ENCODE results near the gene UBASH3B.

The UBASH3B gene

DNA sequence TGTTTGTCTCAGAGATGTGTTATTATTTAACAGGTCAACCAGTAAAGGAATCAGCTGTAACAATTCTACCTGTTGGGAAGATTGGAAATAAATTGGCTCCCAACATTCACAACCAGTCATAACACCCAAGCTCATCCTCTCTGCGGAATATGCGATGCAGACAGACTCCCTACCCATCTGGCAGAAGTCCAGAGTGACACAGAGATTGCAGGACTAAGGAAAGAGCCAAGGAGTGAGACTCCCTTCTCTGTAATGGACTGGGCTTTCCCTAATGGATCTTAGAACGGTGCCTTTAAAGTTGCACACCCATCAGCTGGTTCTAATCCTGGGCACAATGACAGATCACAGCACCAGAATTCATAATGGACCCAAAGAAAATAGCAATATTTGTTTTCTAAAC, 27.8 kb upstream of the UBASH3B start:
- DNase-seq (ENCODE audit: low read depth), result no peak
- Histone ChIP-seq H3K36me3 (ENCODE audit: control insufficient read depth, insufficient read depth, low read length, severe bottlenecking) (no peaks in the 10 kb centered on the region), H3K27me3 (replicated peaks; ENCODE audit: control insufficient read depth, insufficient read depth, low read length) (peaks cover 6% of the 10 kb centered on the region), H3K9ac (ENCODE audit: low read length) (no peak overlapping the region), H3K4me1 (ENCODE audit: control insufficient read depth, insufficient read depth, low read length) (peaks cover 13% of the 10 kb centered on the region), H3K9me3 (ENCODE audit: control insufficient read depth, low read length) (no peaks in the 10 kb centered on the region), H3K4me3 (ENCODE audit: low read length) (no peak overlapping the region)

DNA sequence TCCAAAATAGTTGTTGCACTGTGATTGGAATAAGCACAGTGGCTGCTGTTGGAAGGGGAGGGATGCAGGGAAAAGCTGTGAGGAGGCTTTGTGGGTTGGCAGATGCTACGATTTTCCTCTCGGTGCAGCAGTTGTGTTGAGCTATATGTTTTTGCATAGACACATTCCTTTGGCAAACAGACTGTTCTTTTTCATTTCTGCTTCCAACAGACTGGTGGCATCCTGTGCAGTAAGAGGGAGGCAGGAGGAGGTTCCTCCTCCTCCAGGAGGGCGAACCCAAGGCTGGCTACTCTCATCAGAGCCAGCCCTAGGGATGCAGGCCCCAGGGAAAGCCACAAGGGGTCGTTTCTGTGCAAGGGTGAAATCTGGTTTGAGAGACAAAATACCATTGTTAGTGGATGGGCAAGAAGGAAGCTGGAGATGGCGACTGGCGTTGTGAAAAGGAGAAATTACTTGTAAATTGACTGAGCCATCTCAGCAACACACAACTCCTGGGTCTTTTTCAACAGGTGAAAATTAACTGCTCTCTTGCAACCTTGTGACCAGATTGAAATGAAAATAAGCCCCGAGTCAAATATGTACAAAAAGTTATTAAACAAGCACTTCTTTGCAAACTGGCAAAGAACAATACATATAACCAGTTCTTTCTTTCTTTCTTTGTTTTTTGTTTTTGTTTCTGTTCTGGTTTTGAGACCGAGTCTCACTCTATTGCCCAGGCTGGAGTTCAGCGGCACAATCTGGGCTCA, 26.5 kb upstream of the UBASH3B start:
- Histone ChIP-seq H3K4me1 (ENCODE audit: control insufficient read depth, insufficient read depth, low read length) (peaks cover 18% of the 10 kb centered on the region), H3K4me3 (ENCODE audit: low read length) (no peak overlapping the region), H3K36me3 (ENCODE audit: control insufficient read depth, insufficient read depth, low read length, severe bottlenecking) (no peaks in the 10 kb centered on the region), H3K9ac (ENCODE audit: low read length) (no peak overlapping the region), H3K27me3 (replicated peaks; ENCODE audit: control insufficient read depth, insufficient read depth, low read length) (peaks cover 6% of the 10 kb centered on the region), H3K9me3 (ENCODE audit: control insufficient read depth, low read length) (no peaks in the 10 kb centered on the region)
- DNase-seq (ENCODE audit: low read depth), result peak; percentile 88

DNA sequence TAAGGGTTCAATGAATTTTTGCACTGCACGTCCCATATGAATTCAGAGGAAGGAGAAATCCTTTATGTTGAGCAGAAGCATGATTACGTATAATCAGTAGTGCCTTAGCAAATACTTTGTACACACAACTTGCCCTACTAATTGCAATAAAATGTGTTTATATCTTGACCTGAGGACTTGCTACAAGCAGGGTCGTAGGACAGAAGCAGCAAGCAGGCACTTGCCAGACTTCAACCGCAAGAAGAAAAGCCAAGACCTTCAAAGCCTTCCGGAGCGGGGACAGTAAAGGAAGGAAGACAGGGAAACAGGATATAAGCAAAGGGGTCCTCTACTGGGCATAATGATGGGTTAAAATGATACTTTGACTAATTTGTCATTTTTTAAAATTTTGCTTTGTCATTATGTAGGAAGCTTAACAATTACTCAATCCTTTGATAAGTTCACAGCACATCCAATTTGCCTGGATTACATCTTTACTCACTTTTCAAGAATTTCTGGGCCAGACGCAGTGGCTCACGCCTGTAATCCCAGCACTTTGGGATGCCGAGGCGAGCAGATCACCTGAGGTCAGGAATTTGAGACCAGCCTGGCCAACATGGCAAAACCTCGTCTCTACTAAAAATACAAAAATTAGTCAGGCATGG, 23.2 kb upstream of the UBASH3B start:
- Histone ChIP-seq H3K9ac (ENCODE audit: low read length) (peak overlapping the region; percentile 8), H3K4me3 (ENCODE audit: low read length) (no peak overlapping the region), H3K36me3 (ENCODE audit: control insufficient read depth, insufficient read depth, low read length, severe bottlenecking) (no peaks in the 10 kb centered on the region), H3K27me3 (replicated peaks; ENCODE audit: control insufficient read depth, insufficient read depth, low read length) (no peaks in the 10 kb centered on the region), H3K4me1 (ENCODE audit: control insufficient read depth, insufficient read depth, low read length) (peaks cover 24% of the 10 kb centered on the region), H3K9me3 (ENCODE audit: control insufficient read depth, low read length) (no peaks in the 10 kb centered on the region)
- DNase-seq (ENCODE audit: low read depth), result no peak

DNA sequence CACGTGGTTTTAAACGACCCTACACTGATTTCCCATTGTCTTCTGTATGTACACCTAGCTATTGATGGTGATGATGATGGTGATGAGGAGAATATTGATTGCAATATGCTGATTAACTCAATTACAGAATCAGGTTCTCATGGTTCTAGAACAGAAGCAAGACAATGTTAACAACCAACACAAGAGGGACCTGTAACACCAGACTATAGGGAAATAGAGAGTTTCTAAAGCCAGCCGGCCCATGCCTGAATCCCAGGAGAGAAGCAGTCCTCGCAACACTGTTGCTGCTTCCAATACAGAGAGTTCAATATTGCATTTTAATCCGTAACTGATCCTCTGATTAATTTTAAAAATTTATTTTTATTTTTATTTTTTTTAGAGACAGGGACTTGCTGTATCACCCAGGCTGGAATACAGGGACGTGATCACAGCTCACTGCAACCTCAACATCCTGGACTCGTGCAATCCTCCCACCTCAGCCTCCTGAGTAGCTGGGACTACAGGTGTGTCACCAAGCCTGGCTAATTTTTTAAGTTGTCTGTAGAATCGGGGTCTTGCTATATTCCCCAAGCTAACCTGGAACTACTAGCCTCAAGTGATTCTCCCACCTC, 22.2 kb upstream of the UBASH3B start:
- Histone ChIP-seq H3K27me3 (replicated peaks; ENCODE audit: control insufficient read depth, insufficient read depth, low read length) (no peaks in the 10 kb centered on the region), H3K4me1 (ENCODE audit: control insufficient read depth, insufficient read depth, low read length) (peaks cover 21% of the 10 kb centered on the region), H3K4me3 (ENCODE audit: low read length) (no peak overlapping the region), H3K9ac (ENCODE audit: low read length) (no peak overlapping the region), H3K9me3 (ENCODE audit: control insufficient read depth, low read length) (no peaks in the 10 kb centered on the region), H3K36me3 (ENCODE audit: control insufficient read depth, insufficient read depth, low read length, severe bottlenecking) (no peaks in the 10 kb centered on the region)
- peak; percentile 83 for DNase-seq (ENCODE audit: low read depth)

DNA sequence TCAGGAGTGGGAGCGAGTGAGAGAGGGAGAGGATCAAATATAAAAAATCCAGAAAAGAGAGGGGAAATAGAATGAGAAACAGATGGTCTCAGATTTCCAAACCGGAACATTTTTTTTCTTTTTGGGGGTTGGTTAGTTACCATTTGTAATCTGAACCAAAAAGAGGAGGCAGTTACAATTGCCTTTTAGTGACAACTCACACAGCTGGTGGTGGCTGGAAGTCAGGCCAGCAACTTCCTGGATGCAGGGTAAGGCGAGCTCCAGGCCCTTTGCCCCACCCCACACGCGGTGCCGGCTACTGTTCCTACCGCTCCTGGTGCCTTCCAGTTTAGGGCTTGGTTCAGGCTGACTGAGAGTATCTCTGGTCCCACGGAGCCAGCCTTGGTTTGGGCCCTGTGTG, 21.0 kb upstream of the UBASH3B start:
- Histone ChIP-seq H3K9ac (ENCODE audit: low read length) (peak overlapping the region; percentile 45), H3K36me3 (ENCODE audit: control insufficient read depth, insufficient read depth, low read length, severe bottlenecking) (no peaks in the 10 kb centered on the region), H3K4me1 (ENCODE audit: control insufficient read depth, insufficient read depth, low read length) (peaks cover 21% of the 10 kb centered on the region), H3K4me3 (ENCODE audit: low read length) (no peak overlapping the region), H3K27me3 (replicated peaks; ENCODE audit: control insufficient read depth, insufficient read depth, low read length) (no peaks in the 10 kb centered on the region), H3K9me3 (ENCODE audit: control insufficient read depth, low read length) (no peaks in the 10 kb centered on the region)
- peak; percentile 85 for DNase-seq (ENCODE audit: low read depth)

DNA sequence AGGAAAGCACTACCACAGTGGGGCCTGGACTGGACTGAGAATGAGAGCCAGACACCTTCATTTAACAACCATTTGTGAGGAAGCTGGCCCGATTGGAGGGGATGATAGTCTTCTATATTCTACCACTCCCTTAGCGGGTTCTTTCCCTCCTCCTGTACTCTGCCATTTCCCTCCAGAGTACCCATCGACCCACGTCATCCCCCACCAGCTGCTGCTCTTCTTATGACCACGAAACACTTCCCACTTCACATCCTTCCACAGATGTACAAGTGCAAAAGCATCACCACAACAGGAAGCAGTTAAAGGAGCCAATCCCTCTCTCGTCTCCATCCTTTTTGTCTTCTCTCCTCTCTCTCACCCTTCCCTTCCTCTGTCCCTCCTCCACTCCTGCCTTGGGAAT, 18.0 kb upstream of the UBASH3B start:
- Histone ChIP-seq H3K9ac (ENCODE audit: low read length) (no peak overlapping the region), H3K27me3 (replicated peaks; ENCODE audit: control insufficient read depth, insufficient read depth, low read length) (no peaks in the 10 kb centered on the region), H3K4me1 (ENCODE audit: control insufficient read depth, insufficient read depth, low read length) (peaks cover 14% of the 10 kb centered on the region), H3K4me3 (ENCODE audit: low read length) (no peak overlapping the region), H3K9me3 (ENCODE audit: control insufficient read depth, low read length) (no peaks in the 10 kb centered on the region), H3K36me3 (ENCODE audit: control insufficient read depth, insufficient read depth, low read length, severe bottlenecking) (no peaks in the 10 kb centered on the region)
- no peak for DNase-seq (ENCODE audit: low read depth)

DNA sequence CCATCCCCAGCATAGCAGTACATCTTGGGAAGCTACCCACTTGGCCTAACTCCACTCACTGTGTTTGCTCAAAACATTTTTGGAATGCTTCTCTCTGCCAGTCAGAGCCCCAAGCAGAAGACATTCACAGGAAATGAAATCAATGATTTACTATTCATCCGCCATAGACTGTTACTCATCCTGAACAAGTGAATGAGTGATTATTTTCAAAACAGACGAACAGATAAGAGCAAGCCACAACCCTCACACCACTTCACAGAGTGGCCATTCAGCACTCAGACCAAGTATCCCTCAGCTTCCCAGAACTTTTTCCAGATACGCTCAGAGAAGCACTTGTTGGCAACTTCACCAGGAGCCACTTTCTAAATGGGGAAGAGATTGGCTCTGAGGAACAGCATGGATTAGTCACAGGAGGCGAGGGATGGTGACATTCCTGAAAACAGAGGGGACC, 13.0 kb upstream of the UBASH3B start:
- Histone ChIP-seq H3K9ac (ENCODE audit: low read length) (peak overlapping the region; percentile 1), H3K27me3 (replicated peaks; ENCODE audit: control insufficient read depth, insufficient read depth, low read length) (no peaks in the 10 kb centered on the region), H3K36me3 (ENCODE audit: control insufficient read depth, insufficient read depth, low read length, severe bottlenecking) (no peaks in the 10 kb centered on the region), H3K4me1 (ENCODE audit: control insufficient read depth, insufficient read depth, low read length) (peaks cover 25% of the 10 kb centered on the region), H3K9me3 (ENCODE audit: control insufficient read depth, low read length) (no peaks in the 10 kb centered on the region), H3K4me3 (ENCODE audit: low read length) (peak overlapping the region; percentile 22)
- DNase-seq (ENCODE audit: low read depth), result peak; percentile 79

DNA sequence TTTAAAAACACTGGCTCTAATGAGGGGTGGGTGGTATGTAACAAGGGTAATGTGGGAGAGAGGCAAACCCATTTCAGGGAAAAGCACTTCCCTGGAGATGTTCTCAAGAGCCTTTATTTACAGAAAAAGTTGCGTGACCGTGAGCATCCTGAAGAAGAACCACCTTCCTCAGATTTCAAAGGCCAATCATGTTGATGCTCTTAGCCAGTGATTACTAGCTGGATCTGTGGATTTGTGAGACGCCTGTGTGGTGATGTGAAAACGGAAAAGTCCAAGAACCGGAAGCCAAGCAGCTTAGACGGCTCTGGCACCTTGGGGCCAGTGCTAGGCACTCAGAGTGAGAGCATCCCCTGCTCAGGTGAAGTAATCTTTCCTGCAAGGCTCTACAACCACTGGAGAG, 12.6 kb upstream of the UBASH3B start:
- no peak for DNase-seq (ENCODE audit: low read depth)
- H3K36me3 ChIP-seq (ENCODE audit: control insufficient read depth, insufficient read depth, low read length, severe bottlenecking), result no peaks in the 10 kb centered on the region

DNA sequence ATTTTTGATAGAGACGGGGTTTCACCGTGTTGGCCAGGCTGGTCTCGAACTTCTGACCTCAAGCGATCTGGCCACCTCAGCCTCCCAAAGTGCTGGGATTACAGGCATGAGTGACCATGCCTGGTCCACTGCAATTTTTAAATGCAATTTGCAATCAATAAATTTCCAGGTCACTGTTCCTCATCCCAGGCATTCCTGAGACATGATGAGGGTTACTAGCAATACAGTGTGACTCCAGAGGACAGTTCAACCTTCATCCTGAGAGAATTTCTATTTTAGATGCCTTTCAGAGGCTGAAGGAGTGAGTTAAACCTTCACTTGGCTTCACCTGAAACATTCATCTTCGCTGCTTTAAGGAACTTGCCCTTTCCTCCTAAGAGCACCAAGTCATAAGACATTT, 9.7 kb upstream of the UBASH3B start:
- DNase-seq (ENCODE audit: low read depth), result no peak
- no peaks in the 10 kb centered on the region for H3K27me3 ChIP-seq (replicated peaks; ENCODE audit: control insufficient read depth, insufficient read depth, low read length)
- no peaks in the 10 kb centered on the region for H3K36me3 ChIP-seq (ENCODE audit: control insufficient read depth, insufficient read depth, low read length, severe bottlenecking)
- H3K9me3 ChIP-seq (ENCODE audit: control insufficient read depth, low read length), result no peaks in the 10 kb centered on the region
- no peak overlapping the region for H3K9ac ChIP-seq (ENCODE audit: low read length)
- H3K4me1 ChIP-seq (ENCODE audit: control insufficient read depth, insufficient read depth, low read length), result peaks cover 29% of the 10 kb centered on the region
- no peak overlapping the region for H3K4me3 ChIP-seq (ENCODE audit: low read length)

More for the DNA sequence above, 12.6 kb upstream of the UBASH3B start:
- no peaks in the 10 kb centered on the region for H3K27me3 ChIP-seq (replicated peaks; ENCODE audit: control insufficient read depth, insufficient read depth, low read length)
- H3K4me1 ChIP-seq (ENCODE audit: control insufficient read depth, insufficient read depth, low read length), result peaks cover 29% of the 10 kb centered on the region
- H3K9me3 ChIP-seq (ENCODE audit: control insufficient read depth, low read length), result no peaks in the 10 kb centered on the region
- H3K4me3 ChIP-seq (ENCODE audit: low read length), result peak overlapping the region; percentile 22
- H3K9ac ChIP-seq (ENCODE audit: low read length), result peak overlapping the region; percentile 1

DNA sequence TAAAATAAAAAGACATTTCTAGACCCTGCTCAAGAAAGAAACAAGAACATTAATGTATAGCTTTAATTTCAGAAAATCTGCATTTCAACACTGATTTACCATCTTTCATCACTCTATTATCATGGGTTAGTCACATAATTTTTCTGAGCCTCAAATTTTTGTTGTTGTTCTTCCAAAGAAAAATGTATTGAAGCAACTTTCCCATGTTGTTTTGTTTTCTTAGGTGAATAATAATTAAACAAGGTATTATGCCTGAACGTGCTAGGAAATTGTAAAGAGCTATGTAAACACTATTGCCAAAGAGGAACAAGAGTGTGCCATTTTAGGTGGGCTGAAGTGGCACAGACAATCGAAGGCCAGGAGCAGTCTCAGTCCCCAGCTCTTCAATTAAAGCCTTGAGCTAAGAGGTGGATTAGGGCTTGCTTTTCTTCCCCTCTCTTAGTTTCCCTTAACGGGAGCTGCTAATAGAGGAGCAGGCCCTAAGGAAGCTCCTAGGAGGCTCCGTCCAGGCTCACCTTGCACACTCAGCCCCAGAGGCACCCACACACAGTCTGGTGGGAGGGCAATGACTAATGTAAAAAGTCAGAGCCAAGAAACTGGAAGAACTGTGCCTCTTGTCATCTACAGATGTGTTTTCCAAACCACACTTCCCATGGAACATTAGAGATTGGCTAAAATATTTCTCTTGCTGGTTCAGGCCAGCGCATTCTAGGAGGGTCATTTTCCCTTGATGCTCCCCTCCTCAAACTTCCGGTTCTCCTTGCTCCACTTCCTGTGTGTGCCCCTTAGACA, 8.8 kb upstream of the UBASH3B start:
- peak; percentile 48 for DNase-seq (ENCODE audit: low read depth)
- peaks cover 29% of the 10 kb centered on the region for H3K4me1 ChIP-seq (ENCODE audit: control insufficient read depth, insufficient read depth, low read length)
- no peak overlapping the region for H3K4me3 ChIP-seq (ENCODE audit: low read length)
- H3K27me3 ChIP-seq (replicated peaks; ENCODE audit: control insufficient read depth, insufficient read depth, low read length), result no peaks in the 10 kb centered on the region
- no peaks in the 10 kb centered on the region for H3K36me3 ChIP-seq (ENCODE audit: control insufficient read depth, insufficient read depth, low read length, severe bottlenecking)
- no peaks in the 10 kb centered on the region for H3K9me3 ChIP-seq (ENCODE audit: control insufficient read depth, low read length)
- no peak overlapping the region for H3K9ac ChIP-seq (ENCODE audit: low read length)

DNA sequence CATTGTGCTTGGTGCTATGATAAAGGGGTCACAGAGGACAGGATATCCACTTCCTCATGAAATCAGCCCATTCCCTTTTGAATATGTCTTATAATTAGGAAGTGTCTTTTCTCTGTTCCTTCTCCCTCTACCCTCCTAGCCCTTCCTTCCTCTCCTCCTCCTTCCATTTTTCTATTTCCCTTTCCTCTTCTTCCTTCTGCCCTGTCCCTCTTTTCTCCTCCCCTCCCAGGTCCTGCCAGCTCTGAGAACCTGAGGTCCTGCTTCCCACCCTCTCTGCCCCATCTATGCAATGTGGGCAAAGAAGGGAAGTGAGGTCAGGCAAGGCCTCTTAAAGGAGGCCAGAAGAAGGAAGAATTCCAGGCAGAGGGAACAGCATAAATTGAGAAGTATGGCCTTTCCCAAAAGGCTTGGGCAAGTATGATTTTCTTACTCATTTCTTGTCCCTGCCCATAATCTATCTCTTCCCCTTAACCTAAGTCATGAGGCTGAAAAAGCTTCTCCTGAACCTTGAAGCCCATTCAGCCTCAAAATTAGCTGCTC, 7.7 kb upstream of the UBASH3B start:
- no peaks in the 10 kb centered on the region for H3K36me3 ChIP-seq (ENCODE audit: control insufficient read depth, insufficient read depth, low read length, severe bottlenecking)
- H3K27me3 ChIP-seq (replicated peaks; ENCODE audit: control insufficient read depth, insufficient read depth, low read length), result no peaks in the 10 kb centered on the region
- no peaks in the 10 kb centered on the region for H3K9me3 ChIP-seq (ENCODE audit: control insufficient read depth, low read length)
- H3K4me3 ChIP-seq (ENCODE audit: low read length), result no peak overlapping the region
- no peak overlapping the region for H3K9ac ChIP-seq (ENCODE audit: low read length)
- no peak for DNase-seq (ENCODE audit: low read depth)
- H3K4me1 ChIP-seq (ENCODE audit: control insufficient read depth, insufficient read depth, low read length), result peaks cover 24% of the 10 kb centered on the region

Measured in adipocyte (in vitro differentiated cells).